Stimulated activated CD4-positive, alpha-beta T cell treated with anti-CD3 and anti-CD28 coated beads, Interleukin-1b, Interleukin-23, amount 100 ng/mL, for 24 hours (primary cell): ENCODE measurements around the gene MEGF6.
"Not testable (repeated sequence)": the region's sequence is repeated elsewhere in the genome, so short reads cannot be mapped to it uniquely, and the experiment has no call there.

Experiments
- DNase-seq, 4 experiments: peaks; one replicate each; pipeline ENCODE4 v3.0.0-alpha.2; 2020; ENCODE audit warnings: low read depth in 4 of 4, low spot score in 1 of 4

The MEGF6 gene

GRCh38 chr1:3629561-3630160, 18.4 kb upstream of the MEGF6 start:
- DNase-seq = no peak

GRCh38 chr1:3628445-3628844, 17.1 kb upstream of the MEGF6 start:
- no peak for DNase-seq

GRCh38 chr1:3627515-3628253, 16.4 kb upstream of the MEGF6 start:
- DNase-seq = no peak

GRCh38 chr1:3626025-3626424, 14.7 kb upstream of the MEGF6 start:
- no peak for DNase-seq

GRCh38 chr1:3625151-3625907, 14.0 kb upstream of the MEGF6 start:
- no peak for DNase-seq

- DNase-seq = peak; percentile 94 to 97 (median 95)
Measured at GRCh38 chr1:3624200-3625136, 13.2 kb upstream of the MEGF6 start, which contains the start of gene TPRG1L. TSS of gene TPRG1L (plus strand) at chr1:3625015. CDS start at chr1:3625073, 58 bp downstream.

GRCh38 chr1:3623441-3624199, 12.3 kb upstream of the MEGF6 start:
- no peak for DNase-seq

GRCh38 chr1:3622102-3622501, 10.8 kb upstream of the MEGF6 start:
- not testable (repeated sequence) for DNase-seq

GRCh38 chr1:3621151-3621671, 9.9 kb upstream of the MEGF6 start:
- not testable (repeated sequence) for DNase-seq

GRCh38 chr1:3620708-3621107, 9.4 kb upstream of the MEGF6 start:
- no peak for DNase-seq

- DNase-seq = peak; percentile 46 to 67 (median 58)
Measured at GRCh38 chr1:3618881-3619671, 7.8 kb upstream of the MEGF6 start.

GRCh38 chr1:3618531-3618880, 7.2 kb upstream of the MEGF6 start:
- no peak for DNase-seq

GRCh38 chr1:3617806-3618345, 6.6 kb upstream of the MEGF6 start:
- no peak for DNase-seq

GRCh38 chr1:3616861-3617260, 5.6 kb upstream of the MEGF6 start:
- DNase-seq = no peak

- no peak for DNase-seq
Measured at GRCh38 chr1:3614755-3615742, 3.7 kb upstream of the MEGF6 start.

- DNase-seq = no peak
Measured at GRCh38 chr1:3612123-3612522, 815 bp upstream of the MEGF6 start.

- DNase-seq = no peak
Measured at GRCh38 chr1:3610527-3611169, 660 bp downstream of the MEGF6 start.
